Activated CD4-positive, alpha-beta T cell treated with anti-CD3 and anti-CD28 coated beads, Interleukin-2, amount 10 ng/mL, durations not matched to agents 24 days and 14 days (primary cell): Measurements from ENCODE around the gene WSB1. TPM values are rescaled to one million over a fixed set of nuclear protein-coding genes. Genes with fewer than 3 reads are reported as not detected.

ENCODE experiments used
- DNase-seq: peaks from one replicate; pipeline ENCODE4 v3.0.0; 2022
- H3K27ac Mint-ChIP-seq: one replicate; pipeline ENCODE4 v1.8.0; 2022; ENCODE audit warnings: mild to moderate bottlenecking, mixed read lengths
- H3K27me3 Mint-ChIP-seq: one replicate; pipeline ENCODE4 v1.8.0; 2022; ENCODE audit warnings: mixed read lengths
- H3K36me3 Mint-ChIP-seq: one replicate; pipeline ENCODE4 v1.8.0; 2022; ENCODE audit warnings: low read depth, mild to moderate bottlenecking, mixed read lengths
- H3K4me1 Mint-ChIP-seq: one replicate; pipeline ENCODE4 v1.8.0; 2021; ENCODE audit warnings: mixed read lengths
- H3K4me3 Mint-ChIP-seq: one replicate; pipeline ENCODE4 v1.8.0; 2022; ENCODE audit warnings: mild to moderate bottlenecking, moderate library complexity, mixed read lengths
- H3K9me3 Mint-ChIP-seq: one replicate; pipeline ENCODE4 v1.8.0; 2021; ENCODE audit warnings: mixed read lengths
- intact Hi-C: fragments of 100-400 bp; cut with micrococcal nuclease; formaldehyde crosslinking; loops from one replicate; pipeline ENCODE4 v1.15.1; 2023
- total RNA-seq: library from RNA; stranded (reverse); gene quantifications from 2 replicates; pipeline ENCODE4 v1.2.3, GENCODE V29; 2022

The WSB1 gene
- total RNA-seq, 1 donor from 2014 or later, result 135 TPM

GRCh38 chr17:27315322-27315721 lies 21.4 kb downstream of the WSB1 start:
- intact Hi-C loops, result no loop called here
- Mint-ChIP-seq H3K36me3 (peaks cover 63% of the 10 kb centered on the region), H3K9me3 (no peaks in the 10 kb centered on the region), H3K4me3 (no peak overlapping the region), H3K4me1 (no peaks in the 10 kb centered on the region), H3K27me3 (no peaks in the 10 kb centered on the region), H3K27ac (no peak overlapping the region)
- DNase-seq, result no peak

GRCh38 chr17:27315796-27316465 lies 22.0 kb downstream of the WSB1 start:
- DNase-seq, result no peak
- Mint-ChIP-seq H3K27me3 (no peaks in the 10 kb centered on the region), H3K4me3 (no peak overlapping the region), H3K9me3 (no peaks in the 10 kb centered on the region), H3K36me3 (peaks cover 57% of the 10 kb centered on the region), H3K27ac (no peak overlapping the region), H3K4me1 (no peaks in the 10 kb centered on the region)
- intact Hi-C loops, result no loop called here

- H3K27ac Mint-ChIP-seq, result no peak overlapping the region
- no peak for DNase-seq
- no peak overlapping the region for H3K4me3 Mint-ChIP-seq
- intact Hi-C loops, result no loop called here
- H3K27me3 Mint-ChIP-seq, result no peaks in the 10 kb centered on the region
- H3K4me1 Mint-ChIP-seq, result peaks cover 1% of the 10 kb centered on the region
- peaks cover 39% of the 10 kb centered on the region for H3K36me3 Mint-ChIP-seq
- H3K9me3 Mint-ChIP-seq, result no peaks in the 10 kb centered on the region
These were observed 24.3 kb downstream of the WSB1 start for GRCh38 chr17:27318228-27318627.

GRCh38 chr17:27318633-27319032 lies 24.7 kb downstream of the WSB1 start:
- H3K4me3 Mint-ChIP-seq, result no peak overlapping the region
- H3K27me3 Mint-ChIP-seq, result no peaks in the 10 kb centered on the region
- H3K27ac Mint-ChIP-seq, result no peak overlapping the region
- H3K36me3 Mint-ChIP-seq, result peaks cover 37% of the 10 kb centered on the region
- intact Hi-C loops, result no loop called here
- no peak for DNase-seq
- peaks cover 2% of the 10 kb centered on the region for H3K4me1 Mint-ChIP-seq
- H3K9me3 Mint-ChIP-seq, result no peaks in the 10 kb centered on the region

GRCh38 chr17:27319541-27320221 lies 25.8 kb downstream of the WSB1 start:
- no peak overlapping the region for H3K4me3 Mint-ChIP-seq
- no peak overlapping the region for H3K27ac Mint-ChIP-seq
- peaks cover 2% of the 10 kb centered on the region for H3K4me1 Mint-ChIP-seq
- intact Hi-C loops, result no loop called here
- DNase-seq, result no peak
- H3K9me3 Mint-ChIP-seq, result no peaks in the 10 kb centered on the region
- no peaks in the 10 kb centered on the region for H3K27me3 Mint-ChIP-seq
- H3K36me3 Mint-ChIP-seq, result peaks cover 31% of the 10 kb centered on the region

- Mint-ChIP-seq H3K36me3 (peaks cover 26% of the 10 kb centered on the region), H3K27me3 (no peaks in the 10 kb centered on the region), H3K9me3 (no peaks in the 10 kb centered on the region), H3K4me3 (no peak overlapping the region), H3K4me1 (peaks cover 2% of the 10 kb centered on the region), H3K27ac (no peak overlapping the region)
- no peak for DNase-seq
- intact Hi-C loops, result no loop called here
These were observed 26.3 kb downstream of the WSB1 start for GRCh38 chr17:27320222-27320560.

GRCh38 chr17:27321372-27321771 lies 27.5 kb downstream of the WSB1 start:
- Mint-ChIP-seq H3K4me1 (peaks cover 2% of the 10 kb centered on the region), H3K4me3 (no peak overlapping the region), H3K27me3 (peaks cover 2% of the 10 kb centered on the region), H3K36me3 (peaks cover 16% of the 10 kb centered on the region), H3K27ac (no peak overlapping the region), H3K9me3 (no peaks in the 10 kb centered on the region)
- no peak for DNase-seq
- intact Hi-C loops, result no loop called here

GRCh38 chr17:27322026-27322425 lies 28.1 kb downstream of the WSB1 start:
- peaks cover 10% of the 10 kb centered on the region for H3K36me3 Mint-ChIP-seq
- peaks cover 2% of the 10 kb centered on the region for H3K4me1 Mint-ChIP-seq
- H3K27me3 Mint-ChIP-seq, result peaks cover 2% of the 10 kb centered on the region
- intact Hi-C loops, result no loop called here
- H3K27ac Mint-ChIP-seq, result no peak overlapping the region
- H3K9me3 Mint-ChIP-seq, result no peaks in the 10 kb centered on the region
- DNase-seq, result no peak
- no peak overlapping the region for H3K4me3 Mint-ChIP-seq

GRCh38 chr17:27322690-27323508 lies 29.0 kb downstream of the WSB1 start:
- Mint-ChIP-seq H3K27ac (no peak overlapping the region), H3K9me3 (no peaks in the 10 kb centered on the region), H3K4me1 (peaks cover 2% of the 10 kb centered on the region), H3K4me3 (no peak overlapping the region), H3K36me3 (peaks cover 8% of the 10 kb centered on the region), H3K27me3 (peaks cover 2% of the 10 kb centered on the region)
- no peak for DNase-seq
- intact Hi-C loops, result no loop called here

GRCh38 chr17:27323538-27324215 lies 29.8 kb downstream of the WSB1 start:
- Mint-ChIP-seq H3K4me3 (no peak overlapping the region), H3K27ac (no peak overlapping the region), H3K9me3 (no peaks in the 10 kb centered on the region), H3K4me1 (peaks cover 2% of the 10 kb centered on the region), H3K27me3 (peaks cover 2% of the 10 kb centered on the region), H3K36me3 (peaks cover 2% of the 10 kb centered on the region)
- no peak for DNase-seq
- intact Hi-C loops, result no loop called here

GRCh38 chr17:27324771-27325339 lies 30.9 kb downstream of the WSB1 start:
- H3K4me3 Mint-ChIP-seq, result no peak overlapping the region

GRCh38 chr17:27326051-27326450 lies 32.1 kb downstream of the WSB1 start:
- no peak overlapping the region for H3K27ac Mint-ChIP-seq

More at GRCh38 chr17:27324771-27325339, 30.9 kb downstream of the WSB1 start:
- intact Hi-C loops, result no loop called here
- Mint-ChIP-seq H3K27ac (no peak overlapping the region), H3K36me3 (no peaks in the 10 kb centered on the region), H3K9me3 (no peaks in the 10 kb centered on the region), H3K27me3 (peaks cover 2% of the 10 kb centered on the region), H3K4me1 (peaks cover 2% of the 10 kb centered on the region)
- DNase-seq, result no peak

GRCh38 chr17:27326585-27326984 lies 32.7 kb downstream of the WSB1 start:
- no peak for DNase-seq
- H3K4me1 Mint-ChIP-seq, result peaks cover 5% of the 10 kb centered on the region
- intact Hi-C loops, result no loop called here
- peaks cover 2% of the 10 kb centered on the region for H3K27me3 Mint-ChIP-seq
- no peaks in the 10 kb centered on the region for H3K36me3 Mint-ChIP-seq
- H3K9me3 Mint-ChIP-seq, result no peaks in the 10 kb centered on the region
- H3K27ac Mint-ChIP-seq, result no peak overlapping the region
- no peak overlapping the region for H3K4me3 Mint-ChIP-seq

More at GRCh38 chr17:27326051-27326450, 32.1 kb downstream of the WSB1 start:
- no peak for DNase-seq
- no peak overlapping the region for H3K4me3 Mint-ChIP-seq
- no peaks in the 10 kb centered on the region for H3K36me3 Mint-ChIP-seq
- intact Hi-C loops, result no loop called here
- no peaks in the 10 kb centered on the region for H3K9me3 Mint-ChIP-seq
- peaks cover 2% of the 10 kb centered on the region for H3K27me3 Mint-ChIP-seq
- H3K4me1 Mint-ChIP-seq, result peaks cover 2% of the 10 kb centered on the region
